Endothelial cell of umbilical vein (primary cell): Measurements from ENCODE around the gene CUEDC2. TPM values are rescaled to one million over a fixed set of nuclear protein-coding genes. Genes with fewer than 3 reads are reported as not detected.

ENCODE experiments used
- BruUV-seq: library from RNA; stranded (reverse); fragments of 400-500 nt; replicated peaks from 2 replicates; lab custom pipeline; 2021; lab: Mats Ljungman, UMichigan
- CTCF ChIA-PET: fragments of 300-600, 350-600 bp; sonication (Branson Sonifier 250); formaldehyde crosslinking; loops from one replicate; lab custom pipeline; 2021; ENCODE audit warnings: antibody characterized with exemption, inconsistent platforms; lab: Charles Lee
- POLR2A ChIA-PET: fragments of 300-600, 350-600 bp; sonication (Branson Sonifier 250); formaldehyde crosslinking; loops from one replicate; lab custom pipeline; 2021; ENCODE audit warnings: antibody characterized with exemption, inconsistent platforms; lab: Charles Lee
- DNase-seq: peaks from one replicate; pipeline ENCODE4 v3.0.0-alpha.2; 2011; ENCODE audit warnings: low read depth, low spot score
- FAIRE-seq: peaks from 2 replicates; lab custom pipeline; 2011; peaks lifted over from hg19 to GRCh38; lab: Jason Lieb, UNC
- H2AFZ ChIP-seq: 2 replicates; pipeline ENCODE4 v1.6.0; 2012; ENCODE audit warnings: low read depth, low read length, control low read depth, inconsistent platforms
- H3K27ac ChIP-seq: 2 replicates; pipeline ENCODE4 v1.5.1; 2011; ENCODE audit warnings: low read depth, mild to moderate bottlenecking, control low read depth, low read length, moderate library complexity; ENCODE audit not compliant: insufficient read depth
- H3K27me3 ChIP-seq, 2 experiments: 2 replicates each; pipeline versions ENCODE4 v1.6.0 to v1.6.1; 2011; ENCODE audit warnings: low read length in 2 of 2, mixed read lengths in 1 of 2; ENCODE audit not compliant: control insufficient read depth in 2 of 2, insufficient read depth in 2 of 2
- H3K36me3 ChIP-seq, 2 experiments: 2 replicates in 1 of 2; 3 replicates in 1 of 2; pipeline ENCODE4 v1.5.1; 2011; ENCODE audit warnings: low read length in 2 of 2, mild to moderate bottlenecking in 1 of 2, moderate library complexity in 1 of 2; ENCODE audit not compliant: control insufficient read depth in 2 of 2, insufficient read depth in 2 of 2; ENCODE audit errors: extremely low read depth in 1 of 2
- H3K4me1 ChIP-seq: 3 replicates; pipeline ENCODE4 v1.5.1; 2011; ENCODE audit warnings: mild to moderate bottlenecking, low read length; ENCODE audit not compliant: control insufficient read depth, insufficient read depth; ENCODE audit errors: extremely low read depth
- H3K4me2 ChIP-seq: 2 replicates; pipeline ENCODE4 v1.6.1; 2011; ENCODE audit warnings: low read length, control low read depth, mixed read lengths; ENCODE audit not compliant: insufficient read depth
- H3K4me3 ChIP-seq, 3 experiments: fragments of 200-600 bp in 1 of 3; sonication (generic), shearing (Covaris generic) in 1 of 3; replicated peaks in 1 of 3; 2 replicates each; pipeline ENCODE4 v1.5.1; 2011 to 2016; ENCODE audit warnings: control low read depth in 3 of 3, low read length in 3 of 3, mild to moderate bottlenecking in 2 of 3, inconsistent platforms in 1 of 3, low read depth in 1 of 3, moderate library complexity in 1 of 3; ENCODE audit not compliant: insufficient read depth in 1 of 3
- H3K79me2 ChIP-seq: 2 replicates; pipeline ENCODE4 v1.6.0; 2012; ENCODE audit warnings: low read length, inconsistent platforms; ENCODE audit not compliant: control insufficient read depth, insufficient read depth
- H3K9ac ChIP-seq: replicated peaks from 2 replicates; pipeline ENCODE3; 2011; ENCODE audit warnings: low read length, control low read depth; ENCODE audit not compliant: insufficient read depth; ENCODE audit errors: extremely low read depth
- H3K9me1 ChIP-seq: replicated peaks from 3 replicates; pipeline ENCODE4 v1.6.0; 2011; ENCODE audit warnings: mild to moderate bottlenecking, low read length; ENCODE audit not compliant: control insufficient read depth, insufficient read depth; ENCODE audit errors: extremely low read depth
- H3K9me3 ChIP-seq: replicated peaks from 2 replicates; pipeline ENCODE4 v1.5.1; 2012; ENCODE audit warnings: low read length, inconsistent platforms; ENCODE audit not compliant: control insufficient read depth, insufficient read depth
- H4K20me1 ChIP-seq: replicated peaks from 2 replicates; pipeline ENCODE3; 2011; ENCODE audit warnings: mild to moderate bottlenecking, low read length; ENCODE audit not compliant: control insufficient read depth, insufficient read depth; ENCODE audit errors: extremely low read depth
- EZH2 ChIP-seq: IDR thresholded peaks from 2 replicates; pipeline ENCODE4 v1.6.1; 2012; ENCODE audit warnings: borderline replicate concordance, low read depth, mild to moderate bottlenecking, moderate library complexity, low read length, inconsistent platforms; ENCODE audit not compliant: severe bottlenecking
- FOS ChIP-seq: IDR thresholded peaks from 2 replicates; pipeline ENCODE4 v1.6.1; 2011; ENCODE audit warnings: mild to moderate bottlenecking, low read length, moderate library complexity, borderline replicate concordance; ENCODE audit not compliant: insufficient read depth
- GATA2 ChIP-seq: IDR thresholded peaks from 2 replicates; pipeline ENCODE4 v1.7.0; 2011; ENCODE audit warnings: low read depth, mild to moderate bottlenecking, moderate library complexity, mixed read lengths, low read length; ENCODE audit not compliant: insufficient read length, insufficient read depth
- JUN ChIP-seq: IDR thresholded peaks from 2 replicates; pipeline ENCODE4 v1.6.1; 2011; ENCODE audit warnings: borderline replicate concordance, low read depth; ENCODE audit not compliant: insufficient read length, insufficient read depth
- MYC ChIP-seq: IDR thresholded peaks from one replicate; pipeline ENCODE4 v1.6.1; 2011; ENCODE audit warnings: mild to moderate bottlenecking, low read depth, low read length
- POLR2A ChIP-seq: IDR thresholded peaks from 2 replicates; pipeline ENCODE4 v1.6.1; 2012; ENCODE audit warnings: low read depth, mild to moderate bottlenecking, control low read depth, low read length
- POLR2AphosphoS5 ChIP-seq: IDR thresholded peaks from 2 replicates; pipeline ENCODE4 v1.6.1; 2012; ENCODE audit warnings: low read depth, mild to moderate bottlenecking, control low read depth, low read length, moderate library complexity; ENCODE audit not compliant: insufficient read depth
- dilution Hi-C: fragments of 300-500 bp; cut with MboI; formaldehyde crosslinking; loops from one replicate; pipeline ENCODE4 v1.15.0; 2019; ENCODE audit warnings: low sequenced_read_pairs; ENCODE audit not compliant: extremely low pct_ligation_motif_present
- intact Hi-C: fragments of 100-400 bp; cut with micrococcal nuclease; formaldehyde crosslinking; loops from one replicate; pipeline ENCODE4 v1.10.0; 2022
- polyA plus RNA-seq, 4 experiments: library from polyadenylated mRNA; depleted of rRNA in 3 of 4; stranded (reverse) in 3 of 4; unstranded in 1 of 4; fragments of >200 nt; gene quantifications; 2 replicates each; pipeline versions ENCODE4 v1.2.1 to v1.2.3, GENCODE V29; 2011 to 2012; ENCODE audit warnings: missing spikeins in 1 of 4
- total RNA-seq: library from RNA; stranded (reverse); gene quantifications from 2 replicates; pipeline ENCODE4 v1.2.3, GENCODE V29; 2021
- TF ChIP-seq, protein P1 (sequence below), 2 donors: IDR thresholded peaks; 1 replicate in 1 of 2; 2 replicates in 1 of 2; pipeline ENCODE4 v1.5.1; 2011; ENCODE audit warnings: low read length in 2 of 2, mild to moderate bottlenecking in 2 of 2, moderate library complexity in 2 of 2, control low read depth in 1 of 2, inconsistent platforms in 1 of 2, low read depth in 1 of 2; ENCODE audit not compliant: insufficient read depth in 1 of 2; ENCODE audit errors: extremely low read depth in 1 of 2
- TF ChIP-seq, protein P2 (sequence below): IDR thresholded peaks from 2 replicates; pipeline ENCODE4 v1.6.1; 2011; ENCODE audit not compliant: insufficient read depth, insufficient read length

CUEDC2 gene
- total and polyA plus RNA-seq, 2 donors (not counting 3 experiments of a cell fraction or from before 2014, with no cell fraction given): 61.5 to 96.7 TPM

DNA sequence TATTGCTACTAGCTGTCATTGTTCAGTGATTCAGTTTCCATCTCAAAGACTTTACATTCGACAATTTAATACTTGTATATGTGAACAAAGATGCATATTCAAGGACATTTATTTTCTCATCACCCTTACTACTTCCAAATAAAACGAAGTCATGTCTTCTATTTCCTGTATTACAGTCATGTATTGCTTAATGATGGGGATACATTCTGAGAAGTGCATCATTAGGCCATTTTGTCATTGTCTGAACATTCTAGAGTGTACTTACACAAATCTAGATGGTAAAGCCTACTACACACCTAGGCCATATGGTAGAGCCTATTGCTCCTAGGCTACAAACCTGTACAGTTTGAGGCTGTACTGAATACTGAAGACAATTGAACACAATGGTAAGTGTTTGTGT is 12.5 kb upstream of the CUEDC2 start:
- no peak for FAIRE-seq
- no peak for DNase-seq

More for the DNA sequence above, 12.5 kb upstream of the CUEDC2 start:
- Histone ChIP-seq H3K9ac (no peak overlapping the region), H3K27ac (no peak overlapping the region), H3K4me2 (no peak overlapping the region), H3K4me3 (no peak overlapping the region), H3K27me3 (peaks cover 2% of the 10 kb centered on the region in 2 experiments), H3K9me1 (no peaks in the 10 kb centered on the region), H2AFZ (no peak overlapping the region), H3K4me1 (no peaks in the 10 kb centered on the region), H3K79me2 (no peaks in the 10 kb centered on the region), H3K9me3 (no peaks in the 10 kb centered on the region), H4K20me1 (no peaks in the 10 kb centered on the region), H3K36me3 (no peaks in the 10 kb centered on the region)
- ChIA-PET POLR2A (no interaction called here), CTCF (interaction anchor here (0.7 kb wide), 1 partner anchor 22 kb away, joined by 3 read pairs; no protein-coding TSS in a partner anchor)
- intact Hi-C loops: no loop called here
- BruUV-seq: no TSS peak
- dilution Hi-C loops: no loop called here
- TF ChIP-seq EZH2 (no peak), POLR2AphosphoS5 (no peak), MYC (no peak), JUN (no peak), FOS (no peak), GATA2 (no peak), POLR2A (no peak)
- TF ChIP-seq, protein P1, sequence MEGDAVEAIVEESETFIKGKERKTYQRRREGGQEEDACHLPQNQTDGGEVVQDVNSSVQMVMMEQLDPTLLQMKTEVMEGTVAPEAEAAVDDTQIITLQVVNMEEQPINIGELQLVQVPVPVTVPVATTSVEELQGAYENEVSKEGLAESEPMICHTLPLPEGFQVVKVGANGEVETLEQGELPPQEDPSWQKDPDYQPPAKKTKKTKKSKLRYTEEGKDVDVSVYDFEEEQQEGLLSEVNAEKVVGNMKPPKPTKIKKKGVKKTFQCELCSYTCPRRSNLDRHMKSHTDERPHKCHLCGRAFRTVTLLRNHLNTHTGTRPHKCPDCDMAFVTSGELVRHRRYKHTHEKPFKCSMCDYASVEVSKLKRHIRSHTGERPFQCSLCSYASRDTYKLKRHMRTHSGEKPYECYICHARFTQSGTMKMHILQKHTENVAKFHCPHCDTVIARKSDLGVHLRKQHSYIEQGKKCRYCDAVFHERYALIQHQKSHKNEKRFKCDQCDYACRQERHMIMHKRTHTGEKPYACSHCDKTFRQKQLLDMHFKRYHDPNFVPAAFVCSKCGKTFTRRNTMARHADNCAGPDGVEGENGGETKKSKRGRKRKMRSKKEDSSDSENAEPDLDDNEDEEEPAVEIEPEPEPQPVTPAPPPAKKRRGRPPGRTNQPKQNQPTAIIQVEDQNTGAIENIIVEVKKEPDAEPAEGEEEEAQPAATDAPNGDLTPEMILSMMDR (IDR thresholded peaks at IDR 0.05; ENCODE audit: extremely low read depth in 1 of 2, insufficient read depth in 1 of 2, low read depth in 1 of 2, low read length in 2 of 2): no peak
- TF ChIP-seq, protein P2, sequence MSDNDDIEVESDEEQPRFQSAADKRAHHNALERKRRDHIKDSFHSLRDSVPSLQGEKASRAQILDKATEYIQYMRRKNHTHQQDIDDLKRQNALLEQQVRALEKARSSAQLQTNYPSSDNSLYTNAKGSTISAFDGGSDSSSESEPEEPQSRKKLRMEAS: no peak
